HK-2 (cell line): ENCODE measurements around the gene TENM3.

ENCODE experiments used
- DNase-seq: peaks from one replicate; pipeline ENCODE4 v3.0.0-alpha.2; 2018; ENCODE audit not compliant: unreplicated experiment

Gene TENM3

DNA sequence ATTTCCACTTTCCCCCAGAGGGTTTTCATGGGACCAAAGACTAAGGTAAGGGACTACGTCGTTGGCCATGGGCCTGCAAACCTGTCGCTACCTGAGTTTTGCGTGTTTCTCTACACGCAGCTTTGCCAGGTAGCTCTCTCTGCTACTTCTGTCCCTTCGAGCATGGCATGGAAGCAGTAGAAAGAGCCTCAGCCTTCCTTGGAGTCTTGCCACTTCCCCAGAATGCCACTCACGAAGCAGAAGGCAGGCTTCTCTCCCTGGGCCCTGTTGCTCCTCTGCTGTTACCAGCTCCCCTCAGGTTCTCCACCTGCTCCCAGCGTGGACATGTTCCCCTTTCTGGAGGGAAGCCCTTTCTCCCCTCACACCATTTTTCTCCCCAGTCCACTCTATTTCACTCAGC is 381.1 kb downstream of the TENM3 start:
- DNase-seq, result no peak

DNA sequence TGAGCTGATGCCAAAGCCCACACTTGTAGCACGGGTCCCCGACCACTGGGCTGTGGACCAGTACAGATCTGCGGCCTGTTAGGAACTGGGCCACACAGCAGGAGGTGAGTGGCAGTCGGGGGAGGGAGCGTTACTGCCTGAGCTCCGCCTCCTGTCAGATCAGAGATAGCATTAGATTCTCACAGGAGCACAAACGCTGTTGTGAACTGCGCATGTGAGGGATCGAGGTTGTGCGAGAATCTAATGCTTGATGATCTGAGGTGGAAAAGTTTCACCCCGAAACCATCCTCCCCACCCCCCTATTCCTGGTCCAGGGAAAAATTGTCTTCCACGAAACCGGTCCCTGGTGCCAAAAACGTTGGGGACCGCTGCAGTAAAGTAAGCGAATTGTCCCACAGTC is 382.0 kb downstream of the TENM3 start:
- DNase-seq, result no peak

DNA sequence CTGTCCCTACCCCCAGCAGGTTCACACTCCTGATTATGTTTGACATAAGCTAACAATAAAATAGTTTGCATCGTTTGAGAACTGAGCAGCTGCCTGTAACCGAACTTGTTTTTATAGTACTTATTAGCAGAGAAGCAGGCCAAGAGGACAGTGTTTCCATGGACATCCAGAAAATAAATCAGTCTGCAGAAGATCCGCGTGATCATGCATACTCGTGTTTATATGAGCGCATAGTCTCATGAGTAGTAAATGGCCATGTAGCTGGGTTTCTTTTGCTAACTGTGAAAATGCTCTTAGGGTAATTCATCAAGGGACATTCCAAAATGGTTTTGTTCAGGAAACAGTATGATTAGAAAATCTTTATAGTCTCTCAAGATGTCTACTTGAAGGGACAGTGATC is 384.8 kb downstream of the TENM3 start:
- no peak for DNase-seq

DNA sequence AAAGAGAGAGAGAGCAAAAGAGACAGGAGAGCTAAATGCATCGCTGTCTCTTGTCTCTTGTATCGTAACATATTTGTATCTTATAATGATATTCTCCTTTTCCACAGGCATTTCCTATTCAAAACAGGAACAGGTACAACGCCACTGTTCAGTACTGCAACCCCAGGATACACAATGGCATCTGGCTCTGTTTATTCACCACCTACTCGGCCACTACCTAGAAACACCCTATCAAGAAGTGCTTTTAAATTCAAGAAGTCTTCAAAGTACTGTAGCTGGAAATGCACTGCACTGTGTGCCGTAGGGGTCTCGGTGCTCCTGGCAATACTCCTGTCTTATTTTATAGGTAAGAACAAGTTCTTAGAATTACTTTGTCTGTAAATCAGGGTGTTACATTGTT is 385.3 kb downstream of the TENM3 start:
- DNase-seq, result no peak

DNA sequence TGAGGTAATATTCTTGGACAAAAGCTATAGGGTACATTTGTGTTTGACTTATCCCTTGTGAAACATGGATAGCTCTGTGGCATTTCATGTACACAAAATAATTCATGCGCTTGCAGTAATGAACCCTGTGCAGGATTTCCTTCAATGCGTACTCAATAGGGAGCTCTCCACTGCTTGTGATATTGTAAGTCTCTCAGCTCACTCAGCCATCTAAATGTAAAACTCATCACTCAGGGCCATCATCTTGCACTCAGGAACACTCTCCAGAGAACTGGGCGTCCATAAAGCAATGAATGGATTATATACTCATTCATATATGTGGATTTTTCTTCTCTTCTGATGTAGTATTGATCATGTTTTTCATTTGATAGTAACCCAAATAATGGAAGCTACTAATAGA is 385.9 kb downstream of the TENM3 start:
- no peak for DNase-seq

DNA sequence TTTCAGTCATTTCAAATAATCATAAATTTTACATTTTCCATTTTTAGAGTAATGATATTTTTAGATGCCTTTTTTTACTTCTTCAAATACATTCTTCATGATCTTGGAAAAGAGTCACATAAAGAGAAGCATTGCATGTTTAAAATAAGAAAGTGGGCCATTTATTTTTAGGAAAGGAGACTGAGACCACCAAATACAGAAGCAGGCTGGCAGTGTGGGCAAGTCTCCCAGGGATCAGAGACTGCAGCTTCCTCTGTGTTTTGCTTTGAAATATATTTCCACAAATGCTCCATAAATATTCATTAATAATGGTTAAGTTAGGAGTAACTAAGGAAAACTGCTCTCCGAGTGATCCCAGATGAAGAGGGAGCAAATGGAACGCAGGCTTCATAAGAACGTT is 397.3 kb downstream of the TENM3 start:
- DNase-seq, result no peak

DNA sequence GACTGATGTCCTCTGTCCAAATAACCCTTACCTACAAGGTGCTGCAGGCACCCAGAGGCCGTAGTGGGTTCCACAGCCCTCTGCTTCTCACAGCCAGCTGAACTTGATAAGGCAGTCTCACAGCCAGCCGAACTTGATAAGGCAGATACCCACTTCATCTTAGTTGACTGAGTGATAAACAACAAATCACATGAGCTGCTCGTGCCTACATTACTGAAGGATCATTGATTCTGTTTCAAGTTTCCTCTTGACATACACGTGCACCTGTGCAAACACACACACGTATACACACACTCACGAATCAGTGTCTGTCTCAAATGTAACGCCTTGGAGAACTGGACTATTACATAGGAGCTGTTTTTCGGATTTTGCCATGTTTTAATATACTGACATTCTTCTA is 397.7 kb downstream of the TENM3 start:
- no peak for DNase-seq

DNA sequence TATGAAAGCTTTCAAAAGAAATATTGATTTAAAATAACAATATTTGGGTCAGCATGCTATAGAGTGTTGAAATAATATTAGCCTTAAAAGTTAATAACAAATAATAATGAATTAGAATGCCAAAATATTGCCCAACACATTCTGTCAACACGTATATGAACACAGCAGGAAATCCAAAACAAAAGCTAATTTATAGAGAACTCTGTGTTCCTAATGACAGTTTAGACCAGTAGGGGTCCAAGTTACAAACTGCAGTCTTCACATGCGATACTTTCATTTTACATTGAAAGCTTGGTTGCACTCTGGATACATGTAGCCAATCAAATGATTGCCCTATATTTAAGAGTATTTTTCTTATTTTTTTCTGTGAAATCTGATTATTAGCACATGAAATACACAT is 399.6 kb downstream of the TENM3 start:
- DNase-seq, result no peak

DNA sequence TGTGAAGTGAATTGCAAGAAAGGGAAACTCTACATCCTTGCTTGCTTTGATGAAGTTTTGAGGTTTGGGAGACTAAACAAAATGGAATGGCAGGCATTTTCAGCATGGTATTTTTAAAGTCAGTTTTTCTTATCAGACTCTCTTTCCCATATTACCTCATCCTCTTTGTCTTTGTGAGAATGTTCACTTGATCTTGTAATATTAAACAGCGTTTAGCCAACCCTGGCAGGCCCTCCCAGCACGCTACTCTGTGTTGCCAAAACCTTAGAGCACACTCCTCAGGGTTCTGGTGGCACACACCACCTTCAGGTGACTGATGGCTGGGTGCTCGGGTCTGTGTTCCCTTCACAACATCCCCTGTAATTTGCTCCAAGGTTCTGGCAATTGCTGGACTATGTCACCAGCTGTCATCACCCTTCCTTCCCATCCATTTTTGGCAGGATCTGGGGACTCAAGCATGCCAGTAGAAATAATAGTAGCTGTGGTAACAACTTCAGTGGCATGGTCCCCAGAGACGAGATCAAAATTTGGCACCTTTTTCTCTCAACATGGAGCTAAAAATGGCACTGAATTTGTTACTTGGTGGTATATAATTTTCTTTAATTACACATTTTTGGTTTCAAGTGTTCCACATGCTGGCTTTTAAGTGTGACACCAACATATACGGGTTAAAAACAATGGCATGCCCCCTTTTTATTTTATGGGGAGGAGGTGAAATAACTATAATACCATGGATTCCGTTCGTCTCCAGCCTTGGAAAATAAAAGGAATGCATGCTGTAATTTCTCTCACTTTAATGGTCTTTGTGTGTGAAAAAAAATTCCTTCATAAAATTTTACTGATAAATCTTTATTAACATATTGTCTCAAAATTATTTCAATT is 400.8 kb downstream of the TENM3 start:
- DNase-seq, result peak; percentile 33

DNA sequence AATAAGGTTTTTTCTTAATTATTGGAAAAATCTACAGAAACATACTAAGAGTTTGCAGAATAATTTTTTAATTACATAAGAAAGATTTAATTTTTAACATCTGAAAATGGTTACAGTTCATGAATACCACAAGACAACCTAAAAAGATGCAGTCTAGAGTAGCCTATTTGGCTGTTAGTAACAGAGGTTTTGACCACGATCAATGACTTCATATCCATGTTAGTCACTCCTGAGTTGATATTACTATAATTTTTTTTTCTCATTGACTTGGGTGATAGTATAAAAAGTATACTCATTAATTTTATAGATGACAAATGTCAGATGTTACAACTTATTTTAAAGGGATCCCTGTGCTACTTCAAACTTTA is 401.5 kb downstream of the TENM3 start:
- no peak for DNase-seq

DNA sequence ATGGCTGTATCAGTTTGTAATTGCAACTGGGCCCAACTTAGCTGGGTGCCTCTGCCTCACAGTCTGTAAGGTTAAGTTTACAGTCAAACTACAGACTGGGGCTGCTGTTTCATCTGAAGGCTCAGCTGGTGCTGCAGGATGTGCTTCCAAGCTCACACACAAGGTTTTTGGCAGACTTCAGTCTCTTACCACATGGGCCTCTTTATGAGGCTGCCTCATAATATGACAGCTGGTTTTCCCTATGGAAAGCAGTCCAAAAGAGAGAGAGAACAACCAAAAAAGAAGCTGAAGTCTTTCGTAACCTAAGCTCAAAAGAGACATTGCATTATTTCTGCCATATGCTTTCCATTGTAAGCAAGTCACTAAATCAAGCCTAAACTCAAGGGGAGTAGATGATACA is 402.3 kb downstream of the TENM3 start:
- DNase-seq, result no peak

DNA sequence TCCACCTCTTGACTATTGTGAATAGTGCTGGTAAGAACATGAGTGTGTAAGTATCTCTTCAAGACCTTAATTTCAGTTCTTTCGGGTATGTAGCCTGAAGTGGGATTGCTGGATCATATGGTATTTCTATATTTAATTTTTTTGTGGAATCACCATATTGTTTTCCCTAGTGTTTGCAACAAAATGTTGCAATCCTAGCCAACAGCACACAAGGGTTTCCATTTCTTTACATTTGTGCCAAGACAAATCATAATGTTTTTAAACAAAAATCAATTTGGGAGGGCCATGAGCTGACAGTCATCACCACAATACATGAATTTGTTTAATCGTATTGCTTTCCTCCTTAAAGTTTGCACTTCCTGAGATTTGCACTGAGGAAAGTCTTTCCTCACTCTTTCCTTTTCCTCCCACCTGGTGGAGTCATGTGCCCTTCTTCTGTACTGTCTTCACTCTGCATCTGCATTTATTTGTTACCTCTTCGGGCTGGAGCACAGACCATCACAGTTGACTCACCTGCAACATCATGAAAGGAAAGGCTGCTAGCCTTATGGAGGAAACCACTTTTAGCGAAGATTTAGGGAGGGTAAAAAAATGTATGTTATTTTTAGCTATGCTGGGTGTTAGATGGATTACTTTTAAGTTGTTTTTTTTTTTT is 404.6 kb downstream of the TENM3 start:
- DNase-seq, result no peak

DNA sequence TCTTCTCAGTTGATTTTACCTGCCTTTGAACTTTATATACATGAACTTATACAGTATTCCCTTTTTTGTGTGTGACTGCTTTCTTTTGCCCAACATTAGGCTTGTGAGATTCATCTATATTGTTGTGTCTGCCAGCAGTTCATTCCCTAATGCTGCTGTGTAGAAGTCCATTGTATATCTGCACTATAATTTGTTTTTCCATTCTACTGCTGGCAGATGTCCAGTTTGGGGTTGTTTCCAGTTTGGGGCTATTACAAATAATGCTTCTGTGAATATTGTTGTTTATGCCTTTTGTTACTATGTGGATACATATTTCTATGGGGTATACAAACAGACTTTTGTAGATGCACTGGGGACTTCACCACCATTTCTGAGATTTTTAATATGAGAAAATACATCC is 405.6 kb downstream of the TENM3 start:
- DNase-seq, result no peak

DNA sequence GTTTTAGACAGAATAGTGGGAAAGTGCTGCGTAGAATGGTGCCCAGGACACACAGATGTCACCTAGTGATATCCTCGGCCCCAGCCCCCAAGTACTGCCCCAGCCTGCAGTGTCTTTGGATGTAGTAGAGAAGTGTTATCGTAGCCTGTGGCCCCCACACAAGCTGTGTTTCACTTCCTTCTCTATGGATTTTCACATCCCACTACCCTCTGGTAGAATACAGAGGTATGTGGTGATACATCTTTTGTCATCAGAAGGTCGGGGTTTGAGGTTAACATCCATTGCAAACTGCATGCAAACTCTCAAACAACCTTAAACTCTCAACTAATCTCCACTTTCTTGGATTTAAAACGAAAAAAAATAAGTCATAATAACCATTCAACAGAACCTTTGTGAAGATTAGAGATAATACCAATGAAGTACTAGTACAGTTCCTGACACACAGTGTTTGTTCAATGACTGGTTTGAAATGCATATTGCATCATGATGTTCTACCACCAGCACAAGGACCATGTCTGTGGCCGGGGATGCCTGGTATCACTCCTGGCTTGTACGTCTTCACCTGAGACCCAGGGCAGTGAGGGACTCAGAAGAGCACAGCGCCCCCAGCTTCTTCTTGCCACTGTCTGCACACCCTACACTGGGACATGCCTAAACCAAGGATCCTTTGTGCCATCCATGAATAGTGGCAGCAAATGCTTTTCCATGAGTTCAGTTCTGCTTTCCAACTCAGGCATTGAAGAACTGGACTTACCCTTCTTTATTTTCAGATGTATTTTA is 406.7 kb downstream of the TENM3 start:
- no peak for DNase-seq

DNA sequence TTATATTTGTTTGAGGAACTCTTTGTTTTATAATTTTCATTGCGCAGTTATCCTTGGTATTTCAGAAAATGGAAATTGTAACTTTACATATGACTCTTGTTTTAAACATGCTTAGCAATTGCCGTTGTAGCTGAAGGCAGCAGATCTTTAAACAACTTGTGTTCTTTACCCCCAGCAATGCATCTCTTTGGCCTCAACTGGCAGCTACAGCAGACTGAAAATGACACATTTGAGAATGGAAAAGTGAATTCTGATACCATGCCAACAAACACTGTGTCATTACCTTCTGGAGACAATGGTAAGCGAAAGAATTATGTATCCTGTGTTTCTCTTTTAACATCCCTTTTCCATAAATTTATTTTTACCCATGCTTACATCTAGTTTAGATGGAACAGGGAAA is 410.4 kb downstream of the TENM3 start:
- no peak for DNase-seq

DNA sequence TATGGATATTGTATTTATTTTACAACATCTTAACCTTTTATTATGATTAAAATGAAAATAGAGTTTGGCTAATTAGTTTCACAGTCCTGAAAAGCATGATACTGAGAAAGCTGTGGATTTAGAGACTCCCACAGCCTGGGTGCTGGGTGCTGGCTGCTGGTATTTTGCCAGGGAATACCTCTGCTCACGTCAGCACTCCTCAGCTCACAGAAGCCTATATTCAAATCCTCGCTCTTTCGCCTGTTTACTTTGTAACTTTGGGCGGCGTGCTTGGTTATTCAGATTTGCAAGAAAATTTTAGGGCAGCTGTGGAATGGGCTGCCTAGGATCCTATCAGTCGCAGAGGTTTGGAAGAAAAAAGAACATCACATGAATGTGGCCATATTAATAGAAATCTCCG is 412.1 kb downstream of the TENM3 start:
- DNase-seq, result no peak

DNA sequence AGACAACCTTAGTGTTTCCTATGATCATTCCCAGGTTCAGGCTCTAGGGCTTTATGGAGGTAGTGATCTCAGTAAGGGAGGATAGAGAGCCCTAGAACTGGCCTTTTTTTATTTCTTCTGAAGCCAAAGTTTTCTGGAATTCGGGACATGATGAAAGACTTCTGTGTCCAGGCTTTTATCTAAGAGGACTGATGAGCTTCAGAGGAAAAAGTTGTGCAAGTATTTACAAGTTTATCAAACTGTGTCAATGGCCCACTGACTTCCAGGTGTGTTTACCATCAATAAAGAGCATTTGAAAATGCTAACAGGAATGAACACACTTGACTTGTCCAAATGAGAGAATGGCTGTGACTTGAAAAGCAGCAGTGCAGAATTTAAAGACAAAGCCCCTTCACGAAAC is 419.3 kb downstream of the TENM3 start:
- no peak for DNase-seq

DNA sequence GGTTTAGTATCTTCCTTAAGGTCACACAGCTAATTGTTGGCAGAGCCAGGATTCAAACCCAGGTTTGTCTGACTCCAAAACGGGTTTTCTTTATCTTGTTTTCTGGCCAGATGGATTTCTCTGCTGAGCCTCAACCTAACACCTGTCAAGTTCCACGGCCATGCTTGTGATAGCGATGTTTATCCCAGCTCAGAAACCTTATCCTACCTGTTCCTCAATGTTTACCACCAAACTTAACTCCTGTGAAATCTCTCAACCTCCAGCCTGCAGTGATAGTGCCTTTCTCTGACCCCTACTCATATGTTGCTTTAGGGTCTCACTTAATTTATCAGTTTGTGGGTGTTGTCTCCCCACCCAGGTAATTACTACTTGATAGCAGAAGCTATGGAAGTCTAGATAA is 428.0 kb downstream of the TENM3 start:
- no peak for DNase-seq

DNA sequence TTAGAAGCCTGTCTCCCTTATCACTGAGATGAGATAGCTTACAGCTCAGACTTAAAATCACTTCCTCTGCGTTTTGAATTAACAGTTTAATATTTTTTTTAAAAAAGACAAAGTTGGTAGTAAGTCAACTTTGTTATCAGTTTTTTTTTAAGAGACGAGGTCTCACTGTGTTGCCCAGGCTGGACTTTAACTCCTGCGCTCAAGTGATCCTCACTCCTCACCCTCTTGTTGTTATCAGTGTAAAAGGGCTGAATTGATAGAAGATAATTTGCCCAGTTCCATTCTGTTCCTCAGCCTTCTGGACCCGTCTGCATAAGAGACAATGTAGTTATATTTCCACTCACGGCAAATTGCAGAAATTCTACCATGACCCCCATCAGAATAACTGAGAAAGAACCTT is 428.5 kb downstream of the TENM3 start:
- DNase-seq, result no peak

DNA sequence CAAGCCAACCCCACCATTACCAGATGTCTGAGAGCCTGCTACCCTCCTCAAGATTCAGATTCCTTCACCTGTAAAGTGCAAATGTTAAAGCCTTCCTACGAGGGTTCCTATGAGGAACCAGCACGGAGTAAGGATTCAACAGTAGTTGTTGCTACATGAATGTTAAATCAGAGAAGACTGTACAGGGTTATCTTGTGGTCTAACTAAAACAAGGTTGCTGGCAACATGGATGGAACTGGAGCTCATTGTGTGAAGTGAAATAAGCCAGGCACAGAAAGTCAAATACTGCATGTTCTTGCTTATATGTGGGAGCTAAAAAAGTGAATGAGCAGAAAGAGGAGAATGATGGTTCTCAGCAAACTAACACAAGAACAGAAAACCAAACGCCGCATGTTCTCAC is 435.4 kb downstream of the TENM3 start:
- no peak for DNase-seq

DNA sequence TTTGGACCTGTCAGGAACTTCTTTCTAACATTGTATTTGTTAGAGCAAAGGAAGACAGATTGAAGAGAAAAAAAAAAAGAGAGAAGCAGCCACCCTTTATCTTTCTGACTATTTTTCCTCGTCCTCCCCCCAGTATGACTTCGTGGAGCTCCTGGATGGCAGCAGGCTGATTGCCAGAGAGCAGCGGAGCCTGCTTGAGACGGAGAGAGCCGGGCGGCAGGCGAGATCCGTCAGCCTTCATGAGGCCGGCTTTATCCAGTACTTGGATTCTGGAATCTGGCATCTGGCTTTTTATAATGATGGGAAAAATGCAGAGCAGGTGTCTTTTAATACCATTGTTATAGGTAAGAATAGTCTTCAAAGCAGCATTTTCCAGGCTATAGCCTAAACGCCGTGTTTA is 436.3 kb downstream of the TENM3 start:
- DNase-seq, result no peak

DNA sequence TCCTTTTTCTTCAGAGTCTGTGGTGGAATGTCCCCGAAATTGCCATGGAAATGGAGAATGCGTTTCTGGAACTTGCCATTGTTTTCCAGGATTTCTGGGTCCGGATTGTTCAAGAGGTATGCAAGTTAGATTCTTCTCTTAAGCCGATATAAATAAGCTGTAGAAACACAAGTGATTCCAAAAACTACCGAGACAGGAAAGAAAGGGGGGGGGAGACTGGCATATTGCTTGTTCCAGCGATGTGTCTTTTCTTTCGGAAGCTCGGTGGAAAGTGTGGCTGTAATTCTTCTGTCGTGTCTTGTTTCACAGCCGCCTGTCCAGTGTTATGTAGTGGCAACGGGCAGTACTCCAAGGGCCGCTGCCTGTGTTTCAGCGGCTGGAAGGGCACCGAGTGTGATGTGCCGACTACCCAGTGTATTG is 437.0 kb downstream of the TENM3 start:
- DNase-seq, result no peak

DNA sequence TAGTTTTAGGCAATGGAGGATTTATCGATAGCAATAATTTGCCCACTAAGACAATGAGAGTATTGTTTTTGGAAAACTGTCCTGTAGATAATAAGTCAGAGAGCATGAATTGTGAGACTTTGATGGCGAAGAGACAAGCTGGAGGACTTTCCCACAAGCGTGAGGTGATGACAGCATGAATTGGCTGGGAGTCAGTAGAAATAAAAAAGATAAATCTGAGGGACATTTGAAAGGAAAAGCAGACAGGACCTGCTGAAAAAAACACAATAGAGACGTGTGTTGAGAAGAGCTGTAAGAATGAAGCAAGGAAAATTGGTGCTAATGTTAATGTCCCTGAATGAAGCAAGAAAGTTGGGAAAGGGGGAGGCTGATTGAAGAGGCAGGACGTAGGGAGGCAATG is 440.5 kb downstream of the TENM3 start:
- DNase-seq, result no peak
